ENCODE results near the gene KIF26A. TPM values are rescaled to one million over a fixed set of nuclear protein-coding genes. Genes with fewer than 3 reads are reported as not detected.

KIF26A gene
- total RNA-seq, 1 experiment from 2014 or later = 5.5 TPM

GRCh38 chr14:104155513-104155912 is 17.1 kb downstream of the KIF26A start:
- Mint-ChIP-seq H3K4me1 (ENCODE audit: low read depth, unreplicated experiment) (no peaks in the 10 kb centered on the region), H3K27me3 (ENCODE audit: insufficient read depth, unreplicated experiment) (peaks cover 3% of the 10 kb centered on the region), H3K27ac (ENCODE audit: unreplicated experiment) (no peak overlapping the region), H3K9me3 (ENCODE audit: unreplicated experiment) (no peaks in the 10 kb centered on the region), H3K36me3 (ENCODE audit: insufficient read depth, unreplicated experiment) (no peaks in the 10 kb centered on the region), H3K4me3 (ENCODE audit: unreplicated experiment) (no peak overlapping the region)
- H3K4me3 ChIP-seq (ENCODE audit: low read depth, low read length) = no peak overlapping the region
- ChIA-PET POLR2A (no interaction called here), CTCF (interaction anchor here (1.5 kb wide), 1 partner anchor 78 kb away, joined by 5 read pairs; no protein-coding TSS in a partner anchor)
- BruUV-seq (replicated peaks) = no TSS peak
- H3K4me1 ChIP-seq = no peaks in the 10 kb centered on the region
- intact Hi-C loops (cut with micrococcal nuclease; ENCODE audit: unreplicated experiment) = no loop called here
- H3K27me3 ChIP-seq (replicated peaks; ENCODE audit: control insufficient read depth, insufficient read depth, low read length) = no peaks in the 10 kb centered on the region
- H3K36me3 ChIP-seq (ENCODE audit: control insufficient read depth, insufficient read depth, low read length) = no peaks in the 10 kb centered on the region
- no peak for DNase-seq
- H3K9me3 ChIP-seq = no peaks in the 10 kb centered on the region
- TF ChIP-seq, protein P1, sequence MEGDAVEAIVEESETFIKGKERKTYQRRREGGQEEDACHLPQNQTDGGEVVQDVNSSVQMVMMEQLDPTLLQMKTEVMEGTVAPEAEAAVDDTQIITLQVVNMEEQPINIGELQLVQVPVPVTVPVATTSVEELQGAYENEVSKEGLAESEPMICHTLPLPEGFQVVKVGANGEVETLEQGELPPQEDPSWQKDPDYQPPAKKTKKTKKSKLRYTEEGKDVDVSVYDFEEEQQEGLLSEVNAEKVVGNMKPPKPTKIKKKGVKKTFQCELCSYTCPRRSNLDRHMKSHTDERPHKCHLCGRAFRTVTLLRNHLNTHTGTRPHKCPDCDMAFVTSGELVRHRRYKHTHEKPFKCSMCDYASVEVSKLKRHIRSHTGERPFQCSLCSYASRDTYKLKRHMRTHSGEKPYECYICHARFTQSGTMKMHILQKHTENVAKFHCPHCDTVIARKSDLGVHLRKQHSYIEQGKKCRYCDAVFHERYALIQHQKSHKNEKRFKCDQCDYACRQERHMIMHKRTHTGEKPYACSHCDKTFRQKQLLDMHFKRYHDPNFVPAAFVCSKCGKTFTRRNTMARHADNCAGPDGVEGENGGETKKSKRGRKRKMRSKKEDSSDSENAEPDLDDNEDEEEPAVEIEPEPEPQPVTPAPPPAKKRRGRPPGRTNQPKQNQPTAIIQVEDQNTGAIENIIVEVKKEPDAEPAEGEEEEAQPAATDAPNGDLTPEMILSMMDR (IDR thresholded peaks at IDR 0.05; ENCODE audit: insufficient read depth in 1 of 2, low read depth in 1 of 2, low read length in 1 of 2, severe bottlenecking in 1 of 2, unreplicated experiment in 1 of 2) = no peak

DNA sequence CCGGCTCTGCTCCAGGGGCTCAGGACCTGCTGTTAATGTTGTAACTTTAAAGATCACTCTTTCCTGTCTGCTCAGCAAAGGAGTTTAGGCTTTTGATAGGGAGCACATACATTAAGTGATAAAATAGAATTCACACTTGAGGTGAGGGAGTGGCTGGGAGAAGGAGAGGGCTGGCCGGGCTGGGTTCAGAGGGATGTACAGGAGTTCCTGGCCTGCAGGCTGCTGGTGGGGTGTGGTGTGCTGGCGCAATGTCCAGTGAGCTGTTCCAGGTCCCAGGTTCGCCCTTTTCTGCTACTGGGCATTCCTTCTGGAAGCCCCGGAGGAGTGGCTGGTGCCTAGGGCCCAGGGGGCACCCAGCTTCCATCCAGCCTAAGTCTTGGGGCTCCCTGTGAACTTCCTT is 17.8 kb downstream of the KIF26A start:
- H3K27me3 Mint-ChIP-seq (ENCODE audit: insufficient read depth, unreplicated experiment) = peaks cover 3% of the 10 kb centered on the region
- H3K36me3 Mint-ChIP-seq (ENCODE audit: insufficient read depth, unreplicated experiment) = no peaks in the 10 kb centered on the region
- TF ChIP-seq, protein P1 (IDR thresholded peaks at IDR 0.05; ENCODE audit: insufficient read depth in 1 of 2, low read depth in 1 of 2, low read length in 1 of 2, severe bottlenecking in 1 of 2, unreplicated experiment in 1 of 2) = no peak
- no peaks in the 10 kb centered on the region for H3K4me1 Mint-ChIP-seq (ENCODE audit: low read depth, unreplicated experiment)
- H3K9me3 ChIP-seq = no peaks in the 10 kb centered on the region
- H3K4me3 Mint-ChIP-seq (ENCODE audit: unreplicated experiment) = no peak overlapping the region
- intact Hi-C loops (cut with micrococcal nuclease; ENCODE audit: unreplicated experiment) = no loop called here
- no peaks in the 10 kb centered on the region for H3K4me1 ChIP-seq
- H3K27me3 ChIP-seq (replicated peaks; ENCODE audit: control insufficient read depth, insufficient read depth, low read length) = no peaks in the 10 kb centered on the region
- no peaks in the 10 kb centered on the region for H3K9me3 Mint-ChIP-seq (ENCODE audit: unreplicated experiment)
- no peak for DNase-seq
- CTCF ChIA-PET = no interaction called here
- no TSS peak for BruUV-seq (replicated peaks)
- no peak overlapping the region for H3K27ac Mint-ChIP-seq (ENCODE audit: unreplicated experiment)
- no peak overlapping the region for H3K4me3 ChIP-seq (ENCODE audit: low read depth, low read length)
- POLR2A ChIA-PET = no interaction called here
- no peaks in the 10 kb centered on the region for H3K36me3 ChIP-seq (ENCODE audit: control insufficient read depth, insufficient read depth, low read length)

GRCh38 chr14:104157016-104157928 is 18.9 kb downstream of the KIF26A start:
- no peaks in the 10 kb centered on the region for H3K4me1 ChIP-seq
- no peak for DNase-seq
- ChIA-PET CTCF (no interaction called here), POLR2A (no interaction called here)
- H3K4me1 Mint-ChIP-seq (ENCODE audit: low read depth, unreplicated experiment) = no peaks in the 10 kb centered on the region
- peaks cover 3% of the 10 kb centered on the region for H3K27me3 Mint-ChIP-seq (ENCODE audit: insufficient read depth, unreplicated experiment)
- no peak overlapping the region for H3K4me3 ChIP-seq (ENCODE audit: low read depth, low read length)
- H3K27ac Mint-ChIP-seq (ENCODE audit: unreplicated experiment) = no peak overlapping the region
- no peaks in the 10 kb centered on the region for H3K36me3 ChIP-seq (ENCODE audit: control insufficient read depth, insufficient read depth, low read length)
- no peaks in the 10 kb centered on the region for H3K9me3 ChIP-seq
- no peaks in the 10 kb centered on the region for H3K9me3 Mint-ChIP-seq (ENCODE audit: unreplicated experiment)
- no peaks in the 10 kb centered on the region for H3K36me3 Mint-ChIP-seq (ENCODE audit: insufficient read depth, unreplicated experiment)
- H3K27me3 ChIP-seq (replicated peaks; ENCODE audit: control insufficient read depth, insufficient read depth, low read length) = no peaks in the 10 kb centered on the region
- TF ChIP-seq, protein P1 (IDR thresholded peaks at IDR 0.05; ENCODE audit: insufficient read depth in 1 of 2, low read depth in 1 of 2, low read length in 1 of 2, severe bottlenecking in 1 of 2, unreplicated experiment in 1 of 2) = peak in 1 of 2 experiments; percentile 4
- H3K4me3 Mint-ChIP-seq (ENCODE audit: unreplicated experiment) = no peak overlapping the region
- BruUV-seq (replicated peaks) = no TSS peak
- intact Hi-C loops (cut with micrococcal nuclease; ENCODE audit: unreplicated experiment) = no loop called here
